ENCODE results near the gene LRRC9.

- TF ChIP-seq GABPA (IDR thresholded peaks at IDR 0.05; ENCODE audit: low read depth), result no peak
- TF ChIP-seq, protein P1, sequence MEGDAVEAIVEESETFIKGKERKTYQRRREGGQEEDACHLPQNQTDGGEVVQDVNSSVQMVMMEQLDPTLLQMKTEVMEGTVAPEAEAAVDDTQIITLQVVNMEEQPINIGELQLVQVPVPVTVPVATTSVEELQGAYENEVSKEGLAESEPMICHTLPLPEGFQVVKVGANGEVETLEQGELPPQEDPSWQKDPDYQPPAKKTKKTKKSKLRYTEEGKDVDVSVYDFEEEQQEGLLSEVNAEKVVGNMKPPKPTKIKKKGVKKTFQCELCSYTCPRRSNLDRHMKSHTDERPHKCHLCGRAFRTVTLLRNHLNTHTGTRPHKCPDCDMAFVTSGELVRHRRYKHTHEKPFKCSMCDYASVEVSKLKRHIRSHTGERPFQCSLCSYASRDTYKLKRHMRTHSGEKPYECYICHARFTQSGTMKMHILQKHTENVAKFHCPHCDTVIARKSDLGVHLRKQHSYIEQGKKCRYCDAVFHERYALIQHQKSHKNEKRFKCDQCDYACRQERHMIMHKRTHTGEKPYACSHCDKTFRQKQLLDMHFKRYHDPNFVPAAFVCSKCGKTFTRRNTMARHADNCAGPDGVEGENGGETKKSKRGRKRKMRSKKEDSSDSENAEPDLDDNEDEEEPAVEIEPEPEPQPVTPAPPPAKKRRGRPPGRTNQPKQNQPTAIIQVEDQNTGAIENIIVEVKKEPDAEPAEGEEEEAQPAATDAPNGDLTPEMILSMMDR (IDR thresholded peaks at IDR 0.05), result no peak
- TF ChIP-seq CHD2 (IDR thresholded peaks at IDR 0.05; ENCODE audit: low read length, partially characterized antibody), result no peak
- TF ChIP-seq POLR2AphosphoS5 (IDR thresholded peaks at IDR 0.05; ENCODE audit: low read depth, low read length), result no peak
- no peak for TF ChIP-seq TCF12 (IDR thresholded peaks at IDR 0.05)
Observed at GRCh38 chr14:59871166-59871495, 48.8 kb upstream of the LRRC9 start.

Measured in SK-N-SH (cell line).